SU-DHL-6 (cell line): ENCODE results near the gene TNS1.

Source experiments
- H2AFZ ChIP-seq: fragments of 200-600 bp; sonication (generic); 2 replicates; pipeline ENCODE4 v1.6.1; 2014; ENCODE audit warnings: low read depth, mild to moderate bottlenecking, moderate library complexity, mixed read lengths, antibody characterized with exemption, low read length; ENCODE audit not compliant: severe bottlenecking
- H3F3A ChIP-seq: fragments of 200-600 bp; shearing (Covaris generic); 2 replicates; pipeline ENCODE4 v1.6.0; 2016; ENCODE audit warnings: antibody characterized with exemption, mild to moderate bottlenecking; ENCODE audit not compliant: insufficient read depth
- H3K27ac ChIP-seq: fragments of 200-600 bp; sonication (generic); 2 replicates; pipeline ENCODE4 v1.5.1; 2016; ENCODE audit warnings: low read depth, mild to moderate bottlenecking, low read length, moderate library complexity, mixed read lengths
- H3K27me3 ChIP-seq: fragments of 200-600 bp; sonication (generic), shearing (Covaris generic); 2 replicates; pipeline ENCODE4 v1.6.0; 2014; ENCODE audit warnings: mild to moderate bottlenecking, low read length
- H3K36me3 ChIP-seq: fragments of 200-600 bp; sonication (generic); 2 replicates; pipeline ENCODE4 v1.6.1; 2014; ENCODE audit warnings: mild to moderate bottlenecking, low read length, mixed read lengths
- H3K4me2 ChIP-seq: fragments of 300-600, 200-600 bp; shearing (Covaris generic), sonication (generic); 2 replicates; pipeline ENCODE4 v1.6.0; 2014; ENCODE audit warnings: low read length, low read depth, mild to moderate bottlenecking; ENCODE audit not compliant: poor library complexity, severe bottlenecking
- H3K4me3 ChIP-seq: fragments of 200-600 bp; sonication (generic); 2 replicates; pipeline ENCODE4 v1.5.1; 2014; ENCODE audit warnings: antibody characterized with exemption, low read length, mild to moderate bottlenecking, mixed read lengths; ENCODE audit not compliant: insufficient read depth, poor library complexity, severe bottlenecking
- H3K79me2 ChIP-seq: fragments of 200-600 bp; sonication (generic); 2 replicates; pipeline ENCODE4 v1.6.1; 2014; ENCODE audit warnings: mild to moderate bottlenecking, low read length, moderate library complexity; ENCODE audit not compliant: insufficient read depth
- H3K9ac ChIP-seq: fragments of 200-600 bp; sonication (generic); 2 replicates; pipeline ENCODE4 v1.7.0; 2014; ENCODE audit warnings: mild to moderate bottlenecking, low read length
- H3K9me2 ChIP-seq: fragments of 200-600 bp; sonication (generic); replicated peaks from 2 replicates; pipeline ENCODE4 v1.6.1; 2014; ENCODE audit warnings: low read length; ENCODE audit not compliant: insufficient read depth
- H3K9me3 ChIP-seq: fragments of 200-600 bp; sonication (generic); 2 replicates; pipeline ENCODE4 v1.6.1; 2014; ENCODE audit warnings: low read length, mixed read lengths; ENCODE audit not compliant: insufficient read depth
- H4K20me1 ChIP-seq: fragments of 200-600 bp; sonication (generic); 2 replicates; pipeline ENCODE4 v1.6.1; 2014; ENCODE audit warnings: low read depth, mild to moderate bottlenecking, antibody characterized with exemption, low read length, moderate library complexity, mixed read lengths
- CTCF ChIP-seq: fragments of 200-600 bp; sonication (generic); IDR thresholded peaks from one replicate; pipeline ENCODE4 v1.5.1; 2017; ENCODE audit warnings: antibody characterized with exemption, mild to moderate bottlenecking, low read length, moderate library complexity; ENCODE audit not compliant: insufficient read depth, poor library complexity, severe bottlenecking
- EZH2phosphoT487 ChIP-seq: fragments of 200-600 bp; sonication (generic), shearing (Covaris generic); conservative IDR thresholded peaks from 2 replicates; pipeline ENCODE4 v1.6.1; 2018; ENCODE audit warnings: mild to moderate bottlenecking, antibody characterized with exemption, low read length, moderate library complexity, mixed read lengths

The TNS1 gene

DNA sequence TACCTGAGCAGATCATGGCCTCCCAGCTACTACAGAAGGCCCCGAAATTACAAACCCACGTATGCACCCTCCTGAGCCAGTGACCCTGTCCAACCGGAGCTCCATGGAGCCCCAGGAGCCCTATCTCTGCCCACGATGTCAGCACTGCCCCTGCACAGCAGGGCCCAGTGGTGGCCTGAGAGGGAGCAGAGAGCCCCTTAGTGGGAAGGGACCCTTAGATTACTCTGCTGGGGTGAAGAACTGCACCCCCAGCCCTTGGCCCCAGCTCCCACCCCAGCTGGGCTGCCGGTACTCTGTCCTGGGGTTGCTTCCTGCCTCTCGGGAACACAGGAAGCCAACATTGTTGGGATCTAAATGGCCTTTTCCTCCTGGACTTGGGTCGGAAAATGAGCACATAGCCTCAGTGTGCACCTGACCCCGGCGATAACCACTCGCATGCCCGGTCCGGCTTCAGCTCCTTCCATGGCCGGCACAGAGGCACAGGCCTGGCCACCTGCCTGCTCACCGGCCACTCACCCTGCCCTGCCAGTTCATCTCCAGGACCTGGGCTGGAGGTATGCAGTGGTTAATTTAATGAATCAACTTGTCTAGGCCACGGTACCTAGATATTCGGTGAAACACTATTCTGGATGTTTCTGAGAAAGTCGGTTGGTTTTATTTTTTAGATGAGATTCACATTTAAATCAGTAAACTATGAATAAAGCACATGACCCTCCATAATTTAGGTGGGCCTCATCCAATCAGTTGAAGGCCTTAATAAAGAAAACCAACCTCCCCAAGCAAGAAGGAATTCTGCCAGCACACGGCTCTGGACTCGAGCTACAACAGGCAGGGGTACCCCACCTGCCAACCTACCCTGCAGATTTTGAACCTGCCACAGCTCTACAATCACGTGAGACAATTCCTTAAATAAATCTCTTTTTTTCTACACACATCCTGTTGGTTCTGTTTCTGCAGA lies 19.2 kb downstream of the TNS1 start:
- H3K9me2 ChIP-seq = no peaks in the 10 kb centered on the region
- H3K4me2 ChIP-seq = no peak overlapping the region
- H3K36me3 ChIP-seq = no peaks in the 10 kb centered on the region
- H3K27me3 ChIP-seq = no peaks in the 10 kb centered on the region
- no peak overlapping the region for H3K27ac ChIP-seq
- TF ChIP-seq CTCF = no peak
- no peak for TF ChIP-seq EZH2phosphoT487
- no peaks in the 10 kb centered on the region for H4K20me1 ChIP-seq
- no peak overlapping the region for H3K9ac ChIP-seq
- H3K79me2 ChIP-seq = no peaks in the 10 kb centered on the region
- no peak overlapping the region for H3K4me3 ChIP-seq
- H3K9me3 ChIP-seq = no peaks in the 10 kb centered on the region
- H3F3A ChIP-seq = no peaks in the 10 kb centered on the region
- no peak overlapping the region for H2AFZ ChIP-seq

DNA sequence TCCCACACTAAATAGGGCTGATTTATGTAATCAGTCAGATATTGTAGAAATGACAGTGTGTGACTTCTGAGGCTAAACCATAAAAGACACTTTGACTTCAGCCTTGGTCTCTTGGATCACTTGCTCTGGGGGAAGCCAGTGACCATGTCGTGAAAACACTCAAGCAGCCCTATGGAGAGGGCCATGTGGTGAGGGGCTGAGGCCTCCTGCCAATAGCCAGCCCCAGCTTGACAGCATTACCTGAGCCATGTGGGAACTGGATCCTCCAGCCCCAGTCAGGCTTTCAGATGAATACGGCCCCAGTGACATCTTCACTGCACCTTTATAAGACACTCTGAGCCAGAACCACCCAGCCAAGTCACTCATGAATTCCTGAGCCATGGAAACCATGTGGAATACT lies 20.8 kb downstream of the TNS1 start:
- Histone ChIP-seq H4K20me1 (no peaks in the 10 kb centered on the region), H3K27me3 (no peaks in the 10 kb centered on the region), H3K27ac (no peak overlapping the region), H3K9me3 (no peaks in the 10 kb centered on the region), H3K4me2 (no peak overlapping the region), H3K4me3 (no peak overlapping the region), H3K9me2 (no peaks in the 10 kb centered on the region), H3K36me3 (no peaks in the 10 kb centered on the region), H2AFZ (no peak overlapping the region), H3F3A (no peaks in the 10 kb centered on the region), H3K9ac (no peak overlapping the region), H3K79me2 (no peaks in the 10 kb centered on the region)
- no peak for TF ChIP-seq EZH2phosphoT487
- TF ChIP-seq CTCF = no peak

DNA sequence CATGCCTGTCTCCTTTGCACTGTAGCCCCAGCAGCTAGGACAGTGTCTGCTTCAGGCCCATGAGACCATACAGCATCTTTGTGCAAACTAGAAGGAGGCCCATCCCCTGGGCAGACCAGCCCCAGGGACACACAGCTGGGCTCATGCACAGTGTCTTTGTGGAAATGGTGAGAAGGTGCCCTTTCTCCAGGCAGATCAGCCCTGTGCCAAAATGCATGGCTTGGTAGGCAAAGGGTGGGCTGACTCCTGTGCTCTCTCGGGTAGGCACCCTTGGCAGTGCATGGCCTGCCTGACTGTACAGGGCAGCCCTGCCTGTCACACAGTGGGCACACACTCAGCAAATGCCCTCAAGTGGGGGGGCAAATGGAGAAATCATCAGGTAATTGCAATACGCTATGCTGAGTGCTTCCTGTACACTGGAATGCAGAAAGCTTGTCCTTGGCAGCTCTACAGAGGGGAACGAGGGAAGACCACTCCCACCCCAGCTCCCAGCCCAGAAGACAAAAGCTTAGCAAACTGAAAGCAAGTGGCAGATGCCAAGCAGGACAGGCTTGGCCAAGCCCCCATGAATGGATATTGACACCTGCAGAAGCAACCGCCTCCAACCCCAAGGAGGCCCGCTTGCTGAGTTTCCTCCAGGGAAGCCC lies 21.6 kb downstream of the TNS1 start:
- no peak overlapping the region for H3K27ac ChIP-seq
- H3K9me2 ChIP-seq = no peaks in the 10 kb centered on the region
- no peaks in the 10 kb centered on the region for H3K27me3 ChIP-seq
- H3K79me2 ChIP-seq = no peaks in the 10 kb centered on the region
- TF ChIP-seq EZH2phosphoT487 = no peak
- no peak for TF ChIP-seq CTCF
- no peak overlapping the region for H3K4me3 ChIP-seq
- H2AFZ ChIP-seq = no peak overlapping the region
- H3K9ac ChIP-seq = no peak overlapping the region
- no peaks in the 10 kb centered on the region for H4K20me1 ChIP-seq
- no peaks in the 10 kb centered on the region for H3K9me3 ChIP-seq
- no peaks in the 10 kb centered on the region for H3K36me3 ChIP-seq
- H3F3A ChIP-seq = no peaks in the 10 kb centered on the region
- H3K4me2 ChIP-seq = no peak overlapping the region
